NOMO-1 treated with DMSO at 0.1 percent for 48 hours (cell line): ENCODE measurements around the gene FUT1.
"Not testable (repeated sequence)": the region's sequence is repeated elsewhere in the genome, so short reads cannot be mapped to it uniquely, and the experiment has no call there.

ENCODE experiments used
- DNase-seq: peaks from one replicate; lab custom pipeline; 2025; ENCODE audit not compliant: unreplicated experiment; lab: John Stamatoyannopoulos, UW

Gene FUT1

GRCh38 chr19:48768994-48769713 is 16.7 kb upstream of the FUT1 start:
- DNase-seq, result peak; percentile 82

DNA sequence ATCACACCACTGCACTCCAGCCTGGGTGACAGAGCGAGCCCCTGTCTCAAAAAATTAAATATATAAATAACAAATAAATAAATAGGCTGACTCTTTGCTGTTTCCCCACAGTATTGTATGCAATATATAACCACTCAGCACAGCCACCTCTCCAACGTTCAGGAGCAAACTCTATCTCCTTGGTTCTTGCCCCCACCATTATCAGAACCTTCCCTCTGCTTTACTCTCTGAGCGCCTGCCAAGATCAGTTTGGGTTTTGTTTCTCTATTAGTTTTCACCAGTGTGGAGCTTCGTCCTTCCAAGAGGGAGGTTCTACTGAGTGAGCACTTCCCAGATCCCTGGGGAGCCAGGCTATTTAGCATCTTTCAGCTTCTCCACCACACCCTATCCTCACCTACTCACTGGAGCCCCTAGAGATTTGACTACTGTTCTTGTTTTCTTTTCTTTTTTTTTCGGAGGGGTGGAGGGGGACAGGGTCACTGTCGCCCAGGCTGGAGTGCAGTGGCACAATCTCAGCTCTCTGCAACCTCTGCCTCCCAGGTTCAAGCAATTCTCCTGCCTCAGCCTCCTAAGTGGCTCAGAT is 15.8 kb upstream of the FUT1 start:
- not testable (repeated sequence) for DNase-seq

DNA sequence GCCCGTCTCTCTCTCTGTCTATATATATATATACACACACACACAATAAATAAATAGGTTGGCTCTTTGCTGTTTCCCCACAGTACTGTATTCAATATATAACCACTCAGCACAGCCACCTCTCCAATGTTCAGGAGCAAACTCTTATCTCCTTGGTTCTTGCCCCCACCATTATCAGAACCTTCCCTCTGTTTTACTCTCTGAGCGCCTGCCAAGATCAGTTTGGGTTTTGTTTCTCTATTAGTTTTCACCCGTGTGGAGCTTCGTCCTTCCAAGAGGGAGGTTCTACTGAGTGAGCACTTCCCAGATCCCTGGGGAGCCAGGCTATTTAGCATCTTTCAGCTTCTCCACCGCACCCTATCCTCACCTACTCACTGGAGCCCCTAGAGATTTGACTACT is 13.4 kb upstream of the FUT1 start:
- not testable (repeated sequence) for DNase-seq

DNA sequence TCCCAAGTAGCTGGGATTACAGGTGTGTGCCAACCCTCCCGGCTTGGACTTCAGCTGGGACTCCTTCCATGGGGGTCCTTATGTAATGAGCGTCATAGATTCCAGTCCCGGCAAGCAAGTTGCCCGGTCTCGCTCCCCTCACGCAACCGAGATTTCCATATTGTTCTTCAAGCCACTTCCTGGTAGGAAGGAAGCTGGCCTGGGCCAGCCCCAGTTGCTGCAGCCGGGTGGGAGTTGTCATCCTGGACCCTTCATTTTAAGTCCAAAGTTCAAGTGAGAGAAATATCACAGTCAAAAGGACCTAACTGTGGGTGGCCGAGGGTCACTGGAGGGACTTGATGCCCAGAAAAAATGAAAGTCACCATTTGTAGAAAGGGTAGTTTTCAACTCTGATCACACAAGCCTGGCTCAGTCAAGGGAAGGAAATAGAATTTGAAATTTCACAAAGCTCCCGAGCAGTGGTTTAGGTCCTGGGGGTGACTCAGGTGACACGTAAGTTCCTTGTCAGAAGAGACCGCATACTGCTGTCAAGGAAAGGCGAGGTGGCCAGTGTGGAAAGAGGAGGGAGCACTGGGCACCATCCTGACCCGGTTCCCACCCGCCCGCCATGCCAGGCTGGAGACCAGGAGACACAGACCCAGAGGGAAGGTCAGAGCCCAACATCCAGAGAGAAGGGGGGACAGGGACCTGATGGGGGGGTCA is 8.2 kb upstream of the FUT1 start:
- peak; percentile 33 for DNase-seq

- no peak for DNase-seq
Observed at GRCh38 chr19:48757741-48758144, 5.3 kb upstream of the FUT1 start.

GRCh38 chr19:48757089-48757675 is 4.7 kb upstream of the FUT1 start:
- no peak for DNase-seq

- no peak for DNase-seq
Observed at GRCh38 chr19:48756686-48757085, 4.2 kb upstream of the FUT1 start.

- DNase-seq, result no peak
Observed at GRCh38 chr19:48756212-48756611, 3.8 kb upstream of the FUT1 start.

GRCh38 chr19:48755787-48756186 is 3.3 kb upstream of the FUT1 start:
- no peak for DNase-seq

- DNase-seq, result no peak
Observed at GRCh38 chr19:48755084-48755641, 2.7 kb upstream of the FUT1 start, which contains the start of gene FGF21. FGF21 (plus strand) TSS chr19:48755524; CDS start chr19:48756237, 713 bp downstream.

- DNase-seq, result no peak
Observed at GRCh38 chr19:48751845-48752495, 471 bp downstream of the FUT1 start.

- DNase-seq, result no peak
Observed at GRCh38 chr19:48750771-48751504, 1.5 kb downstream of the FUT1 start.

GRCh38 chr19:48750351-48750750 is 2.1 kb downstream of the FUT1 start:
- no peak for DNase-seq

GRCh38 chr19:48749571-48750198 is 2.8 kb downstream of the FUT1 start:
- no peak for DNase-seq

- peak; percentile 83 for DNase-seq
Observed at GRCh38 chr19:48746738-48747575, 5.5 kb downstream of the FUT1 start, which contains the start of gene IZUMO1. IZUMO1 (minus strand) TSS chr19:48746909; CDS start chr19:48745859, 1,050 bp downstream.

- DNase-seq, result no peak
Observed at GRCh38 chr19:48746110-48746509, 6.3 kb downstream of the FUT1 start.

- DNase-seq, result peak; percentile 45
Observed at GRCh38 chr19:48745208-48745995, 7.0 kb downstream of the FUT1 start.

DNA sequence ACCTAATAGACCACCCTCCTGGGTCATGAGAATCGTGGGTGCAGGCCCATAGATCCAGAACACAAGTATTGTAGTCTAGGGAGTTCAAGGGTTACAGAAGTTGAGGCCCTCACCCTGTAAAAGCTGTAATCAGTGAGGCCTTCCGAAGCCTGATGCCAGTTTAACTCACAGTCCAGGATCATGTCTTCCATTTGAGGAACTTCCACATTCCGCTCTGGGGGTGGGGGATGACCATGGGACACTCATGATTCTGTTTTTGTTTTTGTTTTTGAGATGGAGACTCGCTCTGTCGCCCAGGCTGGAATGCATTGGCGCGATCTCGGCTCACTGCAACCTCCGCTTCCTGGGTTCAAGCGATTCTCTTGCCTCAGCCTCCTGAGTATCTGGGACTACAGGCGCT is 10.3 kb downstream of the FUT1 start:
- DNase-seq, result no peak
